Left lung (tissue), 10 donors: ENCODE results near the gene RPS6KB2. TPM values are rescaled to one million over a fixed set of nuclear protein-coding genes. Genes with fewer than 3 reads are reported as not detected.
A peak's percentile ranks its signal among the peaks of the same experiment; 100 is the strongest.
"Not testable (repeated sequence)": the region's sequence is repeated elsewhere in the genome, so short reads cannot be mapped to it uniquely, and the experiment has no call there.

ENCODE experiments used
- ATAC-seq: fragments of 200-7000 bp; cut with Tn5 transposase; one replicate; pipeline ENCODE4 v1.9.1; 2020; ENCODE audit warnings: moderate library complexity
- DNase-seq, 4 donors: peaks; one replicate each; pipeline ENCODE4 v3.0.0-alpha.2; 2013 to 2020
- H3K27ac ChIP-seq, 2 donors: fragments of 200-600 bp; sonication (generic) in 1 of 2; one replicate each; pipeline versions ENCODE4 v1.5.0 to v1.8.0; 2020 to 2021
- H3K27me3 ChIP-seq, 2 donors: fragments of 200-600 bp; sonication (generic) in 1 of 2; one replicate each; pipeline versions ENCODE4 v1.5.0 to v1.8.0; 2020 to 2021
- H3K36me3 ChIP-seq, 2 donors: fragments of 200-600 bp; sonication (generic) in 1 of 2; one replicate each; pipeline versions ENCODE4 v1.5.0 to v1.8.0; 2020 to 2021
- H3K4me1 ChIP-seq, 2 donors: fragments of 200-600 bp; one replicate each; pipeline ENCODE4 v1.8.0; 2021
- H3K4me3 ChIP-seq, 2 donors: fragments of 200-600 bp; sonication (generic) in 1 of 2; one replicate each; pipeline versions ENCODE4 v1.5.0 to v1.8.0; 2020 to 2021; ENCODE audit warnings: mild to moderate bottlenecking in 1 of 2
- H3K9me3 ChIP-seq, 2 donors: fragments of 200-600 bp; sonication (generic) in 1 of 2; one replicate each; pipeline versions ENCODE4 v1.5.0 to v1.8.0; 2020 to 2021
- intact Hi-C, 2 donors: fragments of 100-400 bp; cut with DNase I; formaldehyde crosslinking; loops; one replicate each; pipeline versions ENCODE4 v1.11.2 to v1.14.2; 2022
- polyA plus RNA-seq, 6 donors: library from polyadenylated mRNA; unstranded; fragments of 120-200 nt; gene quantifications; one replicate each; pipeline ENCODE4 v1.2.1, GENCODE V29; 2013; ENCODE audit not compliant: insufficient read length in 6 of 6
- total RNA-seq, 2 donors: library from RNA; stranded (reverse); fragmentation: NEBNext Ultra II Directional; extraction: Animal tissue kit (Norgen Biotek cat#: 25700); gene quantifications; one replicate each; pipeline ENCODE4 v1.2.1, GENCODE V29; 2021
- TF ChIP-seq, protein P1 (sequence below), 2 donors: fragments of 200-600 bp; sonication (generic) in 1 of 2; IDR thresholded peaks; one replicate each; pipeline versions ENCODE4 v1.5.0 to v1.8.0; 2021; ENCODE audit warnings: antibody characterized with exemption in 2 of 2
- donor health status: DM: no; HTN: yes; CAD: no.
- donor health status: DM: no; HTN: no; CAD: no.

The RPS6KB2 gene
- total and polyA plus RNA-seq, 8 donors, result 37.7 to 47.0 (median 42.0) TPM

DNA sequence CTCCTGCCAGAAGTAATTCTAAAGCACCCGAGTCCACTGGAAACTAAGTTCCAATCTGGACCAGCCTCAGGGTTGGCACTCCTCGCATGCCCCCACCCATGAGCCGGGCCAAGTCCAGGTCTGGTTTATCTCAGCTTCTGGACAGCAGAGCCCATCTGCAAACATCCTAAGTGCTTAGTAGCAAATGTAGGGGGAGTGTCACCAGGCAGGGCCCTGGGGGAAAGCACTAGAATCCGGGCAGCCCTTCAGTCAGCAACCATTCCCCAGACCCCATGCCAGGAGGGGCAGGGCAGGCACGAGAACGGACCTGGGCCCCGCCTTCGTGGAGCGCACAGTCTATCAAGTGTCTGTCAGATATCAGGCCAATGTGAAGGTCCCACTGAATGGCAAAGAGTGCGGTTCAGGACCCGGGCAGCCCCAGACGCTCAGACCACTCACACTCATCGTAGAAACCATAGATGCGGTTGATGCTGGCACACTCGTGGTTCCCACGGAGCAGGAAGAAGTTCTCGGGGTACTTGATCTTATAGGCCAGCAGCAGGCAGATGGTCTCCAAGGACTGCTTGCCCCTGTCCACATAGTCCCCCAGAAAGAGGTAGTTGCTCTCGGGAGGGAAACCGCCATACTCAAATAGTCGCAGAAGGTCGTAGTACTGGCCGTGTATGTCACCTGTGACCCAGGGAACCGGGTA lies 27.9 kb upstream of the RPS6KB2 start:
- intact Hi-C loops, result no loop called here

DNA sequence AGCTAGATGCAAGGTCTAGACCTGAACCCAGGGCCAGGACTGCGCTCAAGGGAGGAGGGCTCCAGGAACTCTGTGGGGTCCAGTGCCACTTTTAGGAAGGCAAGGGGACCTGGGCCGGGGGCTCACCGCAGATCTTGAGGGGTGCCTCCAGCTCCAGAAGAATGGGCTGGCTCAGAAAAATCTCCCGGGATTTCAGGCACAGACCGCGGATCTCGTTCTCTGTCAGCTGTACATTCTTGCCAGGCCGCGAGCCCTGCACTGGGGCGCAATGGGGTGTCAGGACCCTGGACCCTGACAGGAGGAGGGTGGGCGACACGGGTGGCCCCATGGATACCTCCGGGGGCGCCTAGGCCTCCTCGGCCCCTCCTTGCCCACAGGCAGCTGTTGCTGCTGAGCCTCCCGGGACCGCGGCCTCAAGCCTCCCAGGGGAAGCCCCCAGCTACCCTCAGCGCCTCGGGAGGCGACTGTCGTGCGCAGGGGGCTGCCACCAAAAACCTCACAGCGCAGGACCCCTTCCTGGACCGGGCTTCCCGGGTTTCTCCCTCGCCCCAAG lies 27.3 kb upstream of the RPS6KB2 start:
- ATAC-seq, result no peak
- intact Hi-C loops, result no loop called here
- H3K9me3 ChIP-seq, result no peaks in the 10 kb centered on the region
- peak overlapping the region; percentile 91 to 98 for H3K4me3 ChIP-seq
- H3K27me3 ChIP-seq, result no peaks in the 10 kb centered on the region
- peak in 1 of 4 donors; percentile 86 for DNase-seq
- TF ChIP-seq, protein P1, sequence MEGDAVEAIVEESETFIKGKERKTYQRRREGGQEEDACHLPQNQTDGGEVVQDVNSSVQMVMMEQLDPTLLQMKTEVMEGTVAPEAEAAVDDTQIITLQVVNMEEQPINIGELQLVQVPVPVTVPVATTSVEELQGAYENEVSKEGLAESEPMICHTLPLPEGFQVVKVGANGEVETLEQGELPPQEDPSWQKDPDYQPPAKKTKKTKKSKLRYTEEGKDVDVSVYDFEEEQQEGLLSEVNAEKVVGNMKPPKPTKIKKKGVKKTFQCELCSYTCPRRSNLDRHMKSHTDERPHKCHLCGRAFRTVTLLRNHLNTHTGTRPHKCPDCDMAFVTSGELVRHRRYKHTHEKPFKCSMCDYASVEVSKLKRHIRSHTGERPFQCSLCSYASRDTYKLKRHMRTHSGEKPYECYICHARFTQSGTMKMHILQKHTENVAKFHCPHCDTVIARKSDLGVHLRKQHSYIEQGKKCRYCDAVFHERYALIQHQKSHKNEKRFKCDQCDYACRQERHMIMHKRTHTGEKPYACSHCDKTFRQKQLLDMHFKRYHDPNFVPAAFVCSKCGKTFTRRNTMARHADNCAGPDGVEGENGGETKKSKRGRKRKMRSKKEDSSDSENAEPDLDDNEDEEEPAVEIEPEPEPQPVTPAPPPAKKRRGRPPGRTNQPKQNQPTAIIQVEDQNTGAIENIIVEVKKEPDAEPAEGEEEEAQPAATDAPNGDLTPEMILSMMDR (IDR thresholded peaks at IDR 0.05), result no peak
- H3K36me3 ChIP-seq, result peaks cover 0 to 45% of the 10 kb centered on the region in 2 donors
- peak overlapping the region; percentile 89 to 96 for H3K27ac ChIP-seq
- H3K4me1 ChIP-seq, result peaks cover 16 to 78% of the 10 kb centered on the region in 2 donors

More for the DNA sequence above, 27.9 kb upstream of the RPS6KB2 start:
- Histone ChIP-seq H3K36me3 (peaks cover 0 to 52% of the 10 kb centered on the region in 2 donors), H3K27ac (peak overlapping the region in 1 of 2 donors; percentile 96), H3K4me1 (peaks cover 16 to 71% of the 10 kb centered on the region in 2 donors), H3K27me3 (no peaks in the 10 kb centered on the region), H3K9me3 (no peaks in the 10 kb centered on the region), H3K4me3 (peak overlapping the region; percentile 91 to 98)
- TF ChIP-seq, protein P1 (IDR thresholded peaks at IDR 0.05), result no peak
- DNase-seq, result no peak
- no peak for ATAC-seq

DNA sequence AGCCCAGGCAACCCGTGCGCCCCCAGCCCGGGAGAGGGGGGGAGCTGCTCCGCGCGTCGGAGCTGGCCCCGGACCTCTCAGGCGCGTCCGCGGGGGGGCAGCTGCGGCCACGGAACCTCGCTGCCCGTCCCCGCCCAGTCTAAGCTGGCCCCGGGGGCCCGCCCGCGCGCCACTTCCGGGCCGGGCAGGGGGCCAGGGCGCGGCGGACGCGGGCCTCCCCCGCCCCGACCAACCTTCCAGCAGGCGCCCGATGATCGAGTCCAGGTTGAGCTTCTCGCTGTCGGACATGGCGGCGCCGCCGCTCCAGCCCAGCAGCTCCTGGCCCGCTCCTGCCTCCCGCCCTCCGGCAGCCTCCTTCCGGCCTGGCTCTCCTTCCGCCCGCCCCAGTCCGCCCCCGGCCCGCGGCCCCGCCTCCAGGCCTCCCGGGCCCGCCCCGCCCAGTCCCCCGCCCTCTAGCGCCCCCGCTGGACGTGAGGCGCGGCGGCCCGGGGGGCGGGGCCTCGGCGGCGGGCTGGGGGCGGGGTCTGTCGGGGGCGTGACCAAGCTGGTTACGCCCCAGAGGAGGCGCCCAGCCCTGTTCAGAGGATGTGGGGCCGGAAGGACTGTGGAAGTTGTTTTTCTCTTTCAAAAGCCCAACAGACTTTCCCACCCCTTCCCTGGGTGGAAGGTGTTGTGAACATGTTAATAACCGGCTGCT lies 26.7 kb upstream of the RPS6KB2 start, which contains the start of gene PPP1CA:
Gene PPP1CA, minus strand, starts transcription at position 364 of the 697 bp plus-strand sequence. Its CDS starts 76 bp downstream, at position 288.
- peaks cover 16 to 82% of the 10 kb centered on the region in 2 donors for H3K4me1 ChIP-seq
- TF ChIP-seq, protein P1 (IDR thresholded peaks at IDR 0.05), result peak in 1 of 2 donors; percentile 75
- ATAC-seq (peak; percentile 92), DNase-seq (peak; percentile 88 to 98 (median 92))
- H3K27me3 ChIP-seq, result no peaks in the 10 kb centered on the region
- H3K9me3 ChIP-seq, result no peaks in the 10 kb centered on the region
- peak within 1 kb of the TSS; percentile 89 to 96 for H3K27ac ChIP-seq
- peaks cover 0 to 39% of the 10 kb centered on the region in 2 donors for H3K36me3 ChIP-seq
- H3K4me3 ChIP-seq, result peak within 1 kb of the TSS; percentile 91 to 98
- intact Hi-C loops, result no loop called here

DNA sequence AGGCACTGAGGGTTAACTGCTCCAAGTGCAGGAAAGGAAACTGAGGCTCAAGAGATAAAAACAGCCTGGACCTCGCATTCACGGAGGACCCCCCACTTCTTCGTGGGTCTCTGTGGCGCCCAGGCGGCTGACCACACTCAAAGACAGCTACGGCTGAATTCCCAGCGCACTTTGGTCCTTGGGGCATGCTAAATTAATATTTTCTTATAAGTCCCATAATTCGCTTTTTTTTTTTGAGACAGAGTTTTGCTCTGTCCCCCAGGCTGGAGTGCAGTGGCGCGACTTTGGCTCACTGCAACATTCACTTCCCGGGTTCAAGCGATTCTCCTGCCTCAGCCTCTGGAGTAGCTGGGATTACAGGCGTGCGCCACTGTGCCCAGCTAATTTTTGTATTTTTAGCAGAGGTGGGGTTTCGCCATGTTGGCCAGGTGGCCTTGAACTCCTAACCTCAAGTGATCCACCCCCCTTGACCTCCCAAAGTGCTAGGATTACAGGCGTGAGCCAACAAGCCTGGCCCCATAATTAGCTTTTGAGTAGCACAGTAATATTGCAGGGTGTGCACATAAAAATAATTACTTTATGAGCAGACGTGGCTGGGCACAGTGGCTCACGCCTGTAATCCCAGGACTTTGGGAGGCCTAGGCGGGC lies 26.0 kb upstream of the RPS6KB2 start:
- intact Hi-C loops, ATAC-seq: not testable (repeated sequence)
- H3K27ac ChIP-seq, result peak overlapping the region; percentile 89 to 96

DNA sequence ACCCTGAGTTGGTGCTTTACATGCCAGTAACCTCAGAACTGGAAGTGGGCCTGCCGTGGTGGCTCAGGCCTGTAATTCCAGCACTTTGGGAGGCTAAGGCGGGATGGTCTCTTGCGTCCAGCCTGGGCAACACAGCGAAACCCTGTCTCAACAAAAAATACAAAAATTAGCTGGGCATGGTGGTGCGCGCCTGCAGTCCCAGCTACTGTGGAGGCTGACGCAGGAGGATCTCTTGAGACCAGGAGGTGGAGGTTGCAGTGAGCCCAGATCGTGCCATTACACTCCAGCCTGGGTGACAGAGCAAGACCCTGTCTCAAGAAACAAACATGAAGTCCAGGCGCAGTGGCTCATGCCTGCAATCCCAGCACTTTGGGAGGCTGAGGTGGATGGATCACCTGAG lies 25.2 kb upstream of the RPS6KB2 start:
- H3K4me1 ChIP-seq, result peaks cover 16 to 84% of the 10 kb centered on the region in 2 donors
- ATAC-seq, DNase-seq, H3K9me3 ChIP-seq, intact Hi-C loops, H3K27me3 ChIP-seq: not testable (repeated sequence)
- peaks cover 0 to 25% of the 10 kb centered on the region in 2 donors for H3K36me3 ChIP-seq
- peak overlapping the region; percentile 44 to 96 for H3K27ac ChIP-seq
- H3K4me3 ChIP-seq, result peak overlapping the region in 1 of 2 donors; percentile 51

More for the DNA sequence above, 26.0 kb upstream of the RPS6KB2 start:
- not testable (repeated sequence) for H3K27me3 ChIP-seq, H3K9me3 ChIP-seq, DNase-seq
- Histone ChIP-seq H3K4me3 (peak overlapping the region in 1 of 2 donors; percentile 98), H3K4me1 (peaks cover 16 to 84% of the 10 kb centered on the region in 2 donors), H3K36me3 (peaks cover 0 to 32% of the 10 kb centered on the region in 2 donors)
